GM19452 (cell line): ENCODE data around the gene ALDH1L2.

Experiments
- ATAC-seq: cut with Tn5 transposase; IDR thresholded peaks from one replicate; pipeline ENCODE4 v1.9.1; 2021; ENCODE audit not compliant: unreplicated experiment

Gene ALDH1L2

DNA sequence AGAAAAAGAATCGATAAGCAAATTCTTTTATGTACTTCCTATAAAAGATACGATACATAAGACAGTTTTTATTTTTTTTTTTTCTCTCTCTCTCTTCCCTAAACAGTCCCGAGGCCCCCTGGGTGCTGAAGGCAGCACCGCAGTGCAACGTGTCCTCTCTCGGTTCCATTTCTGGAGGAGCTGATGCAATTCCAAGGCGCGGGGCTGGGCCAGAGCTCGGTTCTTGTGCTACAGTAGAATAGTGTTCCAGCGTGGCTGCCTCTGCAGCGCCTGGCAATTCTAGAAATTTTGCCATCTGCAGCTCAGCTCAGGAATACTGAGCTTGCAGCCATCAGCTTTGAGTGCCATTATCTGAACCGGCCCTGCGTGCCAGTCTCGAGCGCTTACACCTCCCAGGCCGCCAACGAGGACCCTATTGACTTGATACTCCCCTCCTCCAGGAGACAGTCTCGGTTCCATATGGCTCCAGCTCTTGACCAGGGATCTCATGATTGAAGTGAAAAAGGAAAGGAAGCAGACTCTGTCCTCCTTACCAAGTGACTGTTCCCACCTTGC, 630 bp downstream of the ALDH1L2 start:
- no peak for ATAC-seq

DNA sequence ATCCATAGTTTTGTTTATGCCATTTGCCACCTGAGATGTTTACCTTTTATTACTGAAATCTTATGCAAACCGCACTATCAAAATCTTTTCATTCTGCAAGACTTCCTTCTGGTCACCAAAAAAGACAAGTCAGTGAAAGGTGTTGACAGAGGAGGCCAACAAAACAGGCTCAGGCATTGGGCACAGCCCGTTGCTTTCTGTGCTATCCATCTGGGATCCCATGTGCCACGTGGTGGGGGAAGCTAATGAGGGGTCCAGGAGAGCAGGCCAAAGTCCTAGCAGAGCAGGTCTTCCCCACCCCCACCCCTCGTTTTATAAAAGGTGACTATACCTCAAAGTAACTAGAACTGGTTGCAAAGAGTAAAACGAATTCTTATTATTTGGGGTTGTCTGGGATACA, 1.2 kb downstream of the ALDH1L2 start:
- ATAC-seq, result no peak

DNA sequence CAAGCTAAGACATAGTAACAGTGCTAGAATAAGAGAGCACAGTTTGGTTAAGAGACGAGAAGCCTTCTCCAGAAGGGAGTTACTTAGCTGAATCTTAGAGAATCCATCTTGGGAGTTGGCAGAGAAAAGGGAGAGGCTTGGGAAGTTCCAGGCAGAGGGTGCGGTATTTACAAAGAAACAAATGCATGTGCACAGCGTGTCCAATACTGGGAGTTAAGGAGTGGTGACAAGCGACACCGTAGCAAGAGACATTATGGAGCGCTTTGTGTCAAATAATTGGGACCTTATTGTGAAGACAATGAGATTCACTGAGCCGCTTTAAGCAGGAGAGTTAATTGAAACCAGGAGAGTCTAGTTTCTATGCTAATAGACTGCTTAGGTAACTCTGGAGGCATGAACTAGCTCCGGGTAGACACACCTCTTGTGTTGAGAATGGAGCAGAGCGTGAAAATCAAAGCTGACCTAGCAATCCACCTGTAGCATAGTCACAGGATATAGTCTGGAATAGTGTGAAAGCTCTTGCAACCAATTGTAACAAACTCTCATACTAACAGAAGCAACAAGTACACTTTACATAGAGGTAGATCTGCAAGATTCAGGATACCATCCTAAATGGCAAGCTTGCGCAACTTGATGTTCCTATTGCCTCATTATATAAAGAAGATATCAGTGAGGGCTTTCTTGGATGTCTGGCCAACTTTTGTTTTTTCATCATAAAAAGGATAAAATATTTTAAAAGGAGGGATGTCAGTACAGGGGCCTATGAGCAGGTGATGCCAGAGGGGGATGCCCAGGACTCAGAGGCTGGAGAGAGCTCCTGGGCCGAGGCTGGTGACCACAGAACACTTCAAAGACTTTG, 5.3 kb downstream of the ALDH1L2 start:
- no peak for ATAC-seq

DNA sequence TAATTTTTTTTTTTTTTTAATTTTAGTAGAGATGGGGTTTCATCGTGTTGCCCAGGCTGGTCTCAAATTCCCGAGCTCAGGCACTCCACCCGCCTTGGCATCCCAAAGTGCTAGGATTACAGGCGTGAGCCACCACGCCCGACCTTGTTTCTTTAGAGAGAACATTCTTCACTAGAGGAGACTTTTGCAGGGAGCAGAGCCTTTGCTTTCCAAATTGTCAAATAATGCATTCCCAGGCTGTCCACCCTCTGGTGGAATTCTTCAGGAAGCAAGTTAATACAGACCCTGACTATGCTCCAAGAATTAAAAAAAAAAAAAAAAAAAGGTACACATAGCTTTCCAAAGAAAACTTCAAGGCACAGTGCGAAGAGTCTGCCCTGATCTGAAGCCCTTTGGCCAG, 6.8 kb downstream of the ALDH1L2 start:
- ATAC-seq, result no peak

DNA sequence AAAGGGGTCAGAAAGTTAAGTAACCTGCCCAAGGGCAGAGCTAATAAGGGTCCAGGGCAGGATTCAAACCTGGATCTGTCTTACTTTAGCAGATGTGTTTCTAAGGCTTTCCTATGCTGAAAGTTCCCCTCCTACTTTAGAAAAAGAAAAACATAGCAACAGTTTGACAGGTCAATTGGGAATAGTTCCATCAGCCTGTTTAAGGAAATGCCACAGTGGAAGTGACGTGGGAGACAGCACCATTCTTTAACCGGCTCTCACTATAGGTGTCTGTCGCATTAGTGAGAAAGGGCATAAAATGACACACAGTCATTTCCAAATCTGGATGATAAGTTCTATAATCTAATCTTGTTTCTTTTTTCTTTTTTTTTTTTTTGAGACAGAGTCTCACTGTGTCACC, 7.3 kb downstream of the ALDH1L2 start:
- ATAC-seq, result no peak

DNA sequence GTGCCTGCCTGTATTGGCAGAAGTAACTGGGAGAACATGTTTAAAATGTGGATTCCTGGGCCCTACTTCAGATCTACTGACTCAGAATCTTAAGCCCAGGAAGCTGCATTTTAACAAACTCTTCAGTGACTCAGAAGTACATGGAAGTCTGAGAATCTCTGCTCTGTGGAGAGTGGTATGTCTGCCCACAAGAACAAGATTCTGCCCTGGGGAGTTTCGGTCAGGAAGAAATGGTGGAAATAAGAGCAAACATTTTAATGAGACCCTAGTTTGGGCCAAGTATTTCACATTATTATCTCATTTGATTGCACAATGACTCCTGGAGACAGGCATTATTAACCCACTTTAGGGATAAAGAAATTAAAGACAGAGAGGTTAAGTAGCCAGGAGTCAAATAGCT, 8.2 kb downstream of the ALDH1L2 start:
- ATAC-seq, result no peak

DNA sequence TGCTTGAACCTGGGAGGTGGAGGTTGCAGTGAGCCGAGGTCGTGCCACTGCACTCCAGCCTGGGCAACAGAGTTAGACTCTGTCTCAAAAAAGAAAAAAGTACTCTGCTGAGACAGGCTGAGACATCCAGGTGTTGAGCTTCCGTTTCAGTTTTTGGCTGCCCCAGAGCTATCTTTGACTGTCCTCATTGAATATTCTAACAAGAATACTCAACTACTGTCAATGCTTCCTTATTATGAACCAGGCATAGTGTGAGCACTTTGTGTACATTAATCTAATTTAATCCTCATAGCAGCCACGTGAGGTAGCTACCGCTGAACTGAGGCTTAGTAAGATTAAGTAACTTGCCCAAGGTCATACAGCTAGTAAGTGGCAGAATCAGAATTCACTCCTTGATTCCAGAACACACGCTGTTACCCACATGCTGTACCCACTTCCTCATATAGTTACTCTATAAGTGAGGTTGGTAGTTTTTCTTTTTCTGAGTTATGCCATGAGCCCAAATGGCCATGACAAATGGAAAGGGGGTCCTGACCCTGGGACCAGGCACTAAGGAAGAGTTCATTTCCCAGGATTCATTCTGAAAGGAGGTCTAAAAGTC, 11.3 kb downstream of the ALDH1L2 start:
- ATAC-seq, result no peak

DNA sequence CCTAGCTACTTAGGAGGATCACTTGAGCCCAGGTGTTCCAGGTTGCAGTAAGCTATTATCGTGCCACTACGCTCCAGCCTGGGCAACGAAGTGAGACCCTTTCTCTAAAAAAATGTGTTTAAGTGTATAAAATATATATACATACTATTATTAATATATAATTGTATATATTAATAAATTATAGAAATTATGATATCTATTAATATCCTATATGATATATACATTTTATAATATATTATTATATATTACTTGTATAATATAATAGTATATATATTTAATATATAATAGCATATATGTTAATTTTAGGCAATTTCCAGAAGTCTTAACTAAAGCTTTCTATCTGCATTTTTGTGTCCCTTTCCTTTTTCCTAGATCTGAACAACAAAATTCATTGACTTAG, 12.3 kb downstream of the ALDH1L2 start:
- no peak for ATAC-seq

DNA sequence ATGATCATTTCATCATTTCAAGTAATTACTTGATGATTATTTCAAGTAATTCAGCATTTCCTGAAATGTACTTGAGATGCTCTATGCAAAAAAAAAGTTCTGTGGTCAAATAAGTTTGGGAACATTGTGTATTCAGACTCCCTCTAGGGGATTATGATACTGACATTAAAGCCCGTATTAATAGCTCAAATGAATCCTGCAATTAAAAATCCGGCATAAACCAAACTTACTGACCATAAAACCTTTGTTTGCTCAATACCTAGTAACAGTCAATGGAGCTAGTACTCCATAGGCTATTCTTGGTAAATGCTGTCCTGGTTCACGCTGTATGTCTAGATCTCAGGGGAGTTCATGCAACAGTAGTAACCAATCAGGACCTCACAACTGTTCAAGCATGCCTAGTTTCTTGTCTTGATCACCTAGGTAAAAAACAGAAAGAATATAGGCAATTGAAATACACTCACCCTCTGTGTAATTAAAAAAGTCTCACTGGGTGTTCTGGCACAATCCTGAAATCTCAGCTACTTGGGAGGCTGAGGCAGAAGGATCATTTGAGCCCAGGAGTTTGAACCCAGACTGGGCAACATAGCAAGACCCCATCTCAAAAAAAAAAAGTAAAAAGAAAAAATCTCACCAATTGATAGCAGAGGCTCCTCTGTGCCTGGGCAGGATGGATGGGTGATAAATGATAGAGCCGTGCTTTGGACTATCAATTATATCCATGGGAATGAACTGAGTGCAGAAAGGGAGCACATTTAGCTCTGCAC, 14.1 kb downstream of the ALDH1L2 start:
- ATAC-seq, result no peak

DNA sequence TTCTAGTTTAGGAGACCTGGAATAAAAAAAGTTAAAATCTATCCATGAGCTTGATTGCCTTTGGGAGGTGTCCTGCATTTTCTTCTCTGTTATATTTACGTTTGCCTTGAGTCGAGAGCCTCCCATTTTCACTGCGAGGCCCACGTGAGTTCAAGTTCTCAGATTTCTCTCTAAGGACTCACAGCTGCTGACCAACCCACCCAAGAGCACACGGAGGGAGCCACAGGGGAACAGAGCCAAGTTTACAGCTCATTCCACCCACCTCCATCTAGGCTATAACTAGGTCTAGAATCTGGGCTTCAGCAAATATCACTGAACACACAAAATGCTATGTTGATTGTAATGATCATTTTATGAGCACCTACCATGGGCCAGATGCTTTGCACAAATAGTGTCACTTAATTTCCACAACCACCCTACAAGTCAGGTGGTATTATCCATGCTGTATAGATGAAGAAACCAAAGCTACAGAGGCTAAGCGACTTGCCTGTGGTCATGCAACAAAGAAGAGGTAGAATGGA, 16.7 kb downstream of the ALDH1L2 start:
- ATAC-seq, result no peak

DNA sequence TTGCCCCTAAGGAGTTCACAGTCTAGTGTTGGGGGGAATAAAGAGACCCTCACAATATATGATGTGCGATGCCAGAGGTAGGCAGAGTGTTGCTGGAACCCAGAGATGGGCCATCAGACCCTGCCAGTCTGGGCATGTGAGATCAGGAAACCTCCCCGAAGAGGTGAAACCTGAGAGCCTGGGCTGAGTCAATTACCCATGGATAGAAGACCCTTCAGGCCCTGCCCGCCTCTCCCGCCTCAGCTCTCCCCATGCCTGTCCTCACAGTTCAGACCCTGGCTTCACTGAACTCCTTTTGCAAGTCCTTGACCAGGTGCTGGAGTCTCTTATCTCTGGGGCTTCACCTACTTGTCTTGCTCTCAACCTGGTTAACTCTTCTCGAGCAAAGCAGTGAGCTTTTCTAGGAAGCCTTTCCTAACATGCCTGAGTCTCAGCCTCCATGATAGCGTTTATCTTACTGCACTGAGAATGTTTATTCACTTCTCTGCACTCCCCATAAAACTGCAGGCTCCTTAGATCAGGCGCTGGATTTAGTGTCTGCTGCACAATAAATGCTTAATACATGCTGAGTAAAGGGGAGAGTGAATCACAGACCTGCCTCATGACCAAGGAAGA, 19.6 kb downstream of the ALDH1L2 start:
- no peak for ATAC-seq

DNA sequence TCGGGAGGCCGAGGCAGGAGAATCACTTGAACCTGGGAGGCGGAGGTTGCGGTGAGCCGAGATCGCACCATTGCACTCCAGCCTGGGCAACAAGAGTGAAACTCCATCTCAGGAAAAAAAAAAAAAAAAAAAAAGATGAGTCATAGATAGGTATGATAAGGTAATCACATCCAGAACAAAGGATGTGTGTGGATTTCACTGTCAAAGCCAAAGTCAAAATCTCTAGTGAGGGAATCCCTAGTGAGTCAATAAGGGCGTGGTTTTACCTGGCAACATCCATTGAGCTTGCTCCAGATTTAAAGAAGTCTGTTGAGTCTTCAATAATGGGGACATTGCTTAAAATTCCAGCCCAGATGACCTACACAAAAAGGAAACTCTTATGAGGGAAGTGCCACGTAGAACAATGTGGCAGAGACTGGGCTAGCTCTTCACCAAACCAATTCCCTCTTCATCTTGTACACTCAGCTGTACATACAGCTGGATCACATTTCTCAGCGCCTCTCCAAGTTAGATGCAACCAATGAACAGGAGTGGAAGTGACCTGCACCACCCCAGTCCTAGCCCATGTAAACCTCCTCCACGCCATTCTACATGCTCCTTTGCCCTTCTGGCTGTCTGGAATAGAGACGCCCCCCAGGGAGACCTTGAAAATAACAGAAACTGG, 23.4 kb downstream of the ALDH1L2 start:
- ATAC-seq, result no peak

DNA sequence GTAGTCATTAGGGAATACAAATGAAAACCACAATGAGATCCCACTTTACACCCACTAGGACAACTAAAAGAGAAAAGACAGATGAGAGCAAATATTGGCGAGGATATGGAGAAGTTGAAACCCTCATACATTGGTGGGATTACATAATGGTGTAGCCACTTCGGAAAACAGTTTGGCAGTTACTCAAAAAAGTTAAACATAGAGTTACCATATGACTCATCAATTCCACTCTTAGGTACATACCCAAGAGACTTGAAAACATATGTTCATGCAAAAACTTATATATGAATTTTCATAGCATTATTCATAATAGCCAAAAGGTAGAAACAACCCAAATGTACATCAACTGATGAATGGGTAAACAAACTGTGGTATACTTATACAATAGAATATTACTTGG, 27.1 kb downstream of the ALDH1L2 start:
- ATAC-seq, result no peak

DNA sequence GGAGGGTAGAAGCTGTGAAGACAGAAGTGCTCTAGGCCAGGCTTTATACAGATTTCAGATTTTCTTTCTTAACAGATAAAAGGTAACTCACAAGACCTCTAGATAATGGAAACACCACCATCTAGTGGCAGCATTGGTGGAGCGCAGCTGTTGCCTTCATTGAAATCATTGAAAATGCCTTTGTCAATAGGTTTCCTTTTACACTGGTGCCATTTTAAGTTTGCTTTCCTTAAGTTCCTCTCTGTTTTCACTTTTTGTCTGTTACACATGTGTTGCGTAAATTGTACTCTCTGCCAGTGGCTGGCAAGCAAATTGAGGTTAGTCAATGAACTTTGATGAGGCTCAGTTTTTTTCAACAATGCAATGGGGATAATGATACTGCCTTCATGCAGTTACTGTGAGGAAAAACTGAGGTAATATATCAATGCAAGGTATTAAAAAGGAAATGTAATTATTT, 31.1 kb downstream of the ALDH1L2 start:
- ATAC-seq, result no peak

DNA sequence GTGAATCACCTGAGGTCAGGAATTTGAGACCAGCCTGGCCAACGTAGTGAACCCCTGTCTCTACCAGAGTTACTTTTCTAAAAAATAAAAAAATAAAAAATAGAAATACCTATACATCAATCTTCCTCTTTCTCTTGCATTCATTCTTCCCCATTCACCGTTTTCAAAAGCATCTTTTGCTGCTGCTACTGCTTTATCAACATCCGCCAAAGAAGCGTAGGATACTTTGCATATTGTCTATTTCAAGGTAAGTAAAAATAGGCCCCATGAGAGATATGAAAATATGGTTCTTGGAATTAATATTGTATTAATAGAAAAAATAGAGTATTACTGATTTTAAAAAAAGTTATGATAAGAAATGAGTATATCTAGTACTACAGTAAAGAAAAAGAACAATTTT, 32.3 kb downstream of the ALDH1L2 start:
- ATAC-seq, result no peak

DNA sequence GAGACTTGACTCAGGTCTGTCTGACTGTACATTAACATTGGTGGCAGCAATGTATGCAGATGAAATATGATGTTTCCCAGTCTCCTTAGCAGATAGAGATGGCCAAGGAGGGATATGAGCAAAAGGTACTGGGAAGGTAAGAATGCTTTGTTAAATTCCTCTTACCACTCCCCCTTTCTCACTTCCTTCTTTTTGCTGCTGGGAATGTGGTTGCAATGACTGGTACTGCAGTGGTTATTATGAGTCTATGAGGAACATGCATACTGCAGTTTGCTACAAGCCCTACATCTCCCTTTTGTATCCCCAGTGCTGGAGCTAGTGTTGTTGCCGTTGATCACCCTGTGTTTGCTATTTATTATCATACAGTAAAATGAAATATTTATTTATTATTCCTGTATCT, 35.9 kb downstream of the ALDH1L2 start:
- ATAC-seq, result no peak

DNA sequence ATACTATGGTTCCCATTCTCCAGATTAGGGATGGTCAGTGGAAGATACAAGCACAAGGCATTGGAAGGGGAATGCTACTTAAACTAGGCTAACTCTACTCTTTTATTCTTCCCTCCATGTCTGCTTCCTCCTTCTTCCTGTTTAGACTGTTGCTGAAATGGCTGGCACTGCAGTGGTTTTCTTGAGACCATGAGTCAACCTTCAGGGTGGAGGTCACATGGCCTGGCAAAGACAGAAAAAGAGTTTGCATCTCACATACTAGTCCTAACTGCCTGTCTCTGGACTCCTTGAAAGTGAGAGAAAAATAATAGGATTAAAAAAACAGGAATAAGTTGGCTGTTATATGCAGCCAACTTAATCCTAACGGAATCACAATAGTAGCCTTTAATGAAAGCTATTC, 37.0 kb downstream of the ALDH1L2 start:
- ATAC-seq, result no peak

DNA sequence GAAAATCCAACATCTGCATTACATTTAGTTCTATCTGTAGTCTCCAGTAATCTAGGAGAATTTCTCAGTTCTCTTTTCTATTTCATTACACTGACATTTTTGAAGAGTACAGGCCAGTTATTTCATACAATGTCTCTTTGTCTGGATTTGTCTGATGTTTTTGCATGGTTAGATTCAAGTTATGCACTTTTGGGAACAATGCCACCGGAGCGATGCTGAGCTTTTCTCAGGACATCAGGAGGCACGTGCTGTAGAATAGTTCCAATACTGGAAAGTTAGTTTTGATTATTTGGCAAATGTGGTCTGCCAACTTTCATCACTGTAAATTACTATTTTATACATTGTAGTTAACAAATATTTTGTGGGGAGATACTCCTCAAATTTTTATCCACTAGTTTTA, 43.1 kb downstream of the ALDH1L2 start:
- no peak for ATAC-seq

DNA sequence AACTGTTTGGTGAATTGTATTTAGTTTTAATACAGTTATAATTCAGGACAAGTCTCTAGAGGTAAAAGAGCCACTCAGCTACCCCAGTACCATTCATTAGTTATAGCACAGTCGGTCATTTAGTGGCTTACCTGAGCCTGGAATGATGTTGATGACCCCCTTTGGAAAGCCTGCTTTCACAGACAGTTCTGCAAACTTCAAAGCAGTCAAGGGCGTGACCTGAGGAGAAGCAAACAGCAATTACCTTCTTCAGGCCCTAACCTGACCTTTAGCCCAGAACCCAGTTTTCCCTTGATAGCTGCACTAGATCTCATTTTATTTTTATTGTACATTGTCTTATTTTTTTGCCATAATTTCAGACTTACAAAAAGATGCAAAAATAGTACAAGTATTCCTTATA, 43.8 kb downstream of the ALDH1L2 start:
- ATAC-seq, result no peak

DNA sequence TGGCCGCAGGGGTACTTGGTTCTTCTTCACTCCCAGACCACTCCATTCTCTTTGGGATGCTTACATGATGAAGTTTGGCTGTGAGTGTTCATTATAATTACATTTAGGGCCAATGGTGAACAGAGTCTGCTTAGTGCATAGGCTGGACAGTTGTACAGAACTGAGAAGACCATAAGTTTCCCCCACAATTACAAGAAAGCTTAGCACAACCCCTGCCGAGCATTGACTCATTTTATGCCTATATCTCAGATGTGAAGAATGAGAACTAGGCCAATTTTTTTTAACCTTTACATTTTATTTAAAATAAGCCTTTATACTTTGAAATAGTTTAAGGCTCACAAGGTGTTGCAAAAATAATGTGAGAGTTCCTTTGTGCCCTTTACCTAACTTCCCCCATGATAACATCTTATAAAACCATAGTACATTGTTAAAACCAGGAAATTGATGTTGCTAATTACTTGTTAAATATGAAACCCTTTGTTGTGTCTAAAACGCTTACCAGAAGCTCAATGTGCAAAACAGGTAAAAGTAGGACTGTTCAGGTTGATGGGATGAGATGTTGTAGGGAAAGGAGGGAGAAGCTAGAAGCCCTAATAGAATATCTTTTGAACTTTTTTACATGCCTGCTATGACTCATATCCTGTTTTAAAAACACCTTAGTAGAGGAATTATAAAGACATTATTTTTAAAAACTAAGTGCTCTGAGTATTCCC, 47.2 kb downstream of the ALDH1L2 start:
- no peak for ATAC-seq
